OCI-LY1 (cell line): Measurements from ENCODE around the gene BCL2.
A peak's percentile ranks its signal among the peaks of the same experiment; 100 is the strongest.

Source experiments
- H2AFZ ChIP-seq: fragments of 200-600 bp; sonication (generic), shearing (Covaris generic); 2 replicates; pipeline ENCODE4 v1.6.0; 2014; ENCODE audit warnings: antibody characterized with exemption, mild to moderate bottlenecking, low read length
- H3F3A ChIP-seq: fragments of 200-600 bp; sonication (generic), shearing (Covaris generic); 2 replicates; pipeline ENCODE4 v1.6.0; 2014; ENCODE audit warnings: mild to moderate bottlenecking, antibody characterized with exemption, low read length, moderate library complexity; ENCODE audit not compliant: insufficient read depth
- H3K27ac ChIP-seq: fragments of 200-600 bp; sonication (generic); 2 replicates; pipeline ENCODE4 v1.5.1; 2014; ENCODE audit warnings: low read length, mixed run types, mild to moderate bottlenecking, low read depth; ENCODE audit not compliant: poor library complexity, severe bottlenecking
- H3K27me3 ChIP-seq: fragments of 200-600 bp; sonication (generic); 2 replicates; pipeline ENCODE4 v1.6.0; 2014; ENCODE audit warnings: antibody characterized with exemption, mild to moderate bottlenecking, low read length, moderate library complexity; ENCODE audit not compliant: insufficient read depth
- H3K36me3 ChIP-seq: fragments of 200-600 bp; sonication (generic); 2 replicates; pipeline ENCODE4 v1.6.1; 2014; ENCODE audit warnings: mild to moderate bottlenecking, antibody characterized with exemption, low read length, moderate library complexity, mixed read lengths; ENCODE audit not compliant: insufficient read depth
- H3K4me1 ChIP-seq: fragments of 200-600 bp; sonication (generic); 2 replicates; pipeline ENCODE4 v1.5.1; 2014; ENCODE audit warnings: mild to moderate bottlenecking, low read length, moderate library complexity; ENCODE audit not compliant: insufficient read depth, severe bottlenecking
- H3K4me2 ChIP-seq: fragments of 200-600 bp; sonication (generic), shearing (Covaris generic); 2 replicates; pipeline ENCODE4 v1.6.1; 2014; ENCODE audit warnings: low read length
- H3K4me3 ChIP-seq: fragments of 200-600 bp; sonication (generic); 2 replicates; pipeline ENCODE4 v1.5.1; 2014; ENCODE audit warnings: low read length, low read depth, mild to moderate bottlenecking, mixed read lengths; ENCODE audit not compliant: poor library complexity, severe bottlenecking
- H3K79me2 ChIP-seq: fragments of 200-600 bp; shearing (Covaris generic); 2 replicates; pipeline ENCODE4 v1.6.1; 2016; ENCODE audit warnings: mixed run types, low read length, mixed read lengths; ENCODE audit not compliant: insufficient read depth
- H3K9ac ChIP-seq: fragments of 200-600 bp; sonication (generic), shearing (Covaris generic); 2 replicates; pipeline ENCODE4 v1.6.1; 2014; ENCODE audit warnings: mild to moderate bottlenecking, low read length, mixed read lengths
- H3K9me2 ChIP-seq: fragments of 200-600 bp; sonication (generic), shearing (Covaris generic); 2 replicates; pipeline ENCODE4 v1.6.1; 2014; ENCODE audit warnings: low read depth, mild to moderate bottlenecking, low read length, mixed read lengths
- H3K9me3 ChIP-seq: fragments of 200-600 bp; shearing (Covaris generic); 2 replicates; pipeline ENCODE4 v1.6.1; 2014; ENCODE audit warnings: low read length, mixed read lengths
- H4K20me1 ChIP-seq: fragments of 200-600 bp; sonication (generic), shearing (Covaris generic); 2 replicates; pipeline ENCODE4 v1.6.0; 2016; ENCODE audit warnings: mild to moderate bottlenecking, low read length; ENCODE audit not compliant: insufficient read depth
- CTCF ChIP-seq: fragments of 200-600 bp; sonication (generic), shearing (Covaris generic); IDR thresholded peaks from 2 replicates; pipeline ENCODE4 v1.5.1; 2017; ENCODE audit warnings: mild to moderate bottlenecking, antibody characterized with exemption, low read length, moderate library complexity, mixed read lengths
- EZH2 ChIP-seq: fragments of 200-600 bp; sonication (generic), shearing (Covaris generic); IDR thresholded peaks from 2 replicates; pipeline ENCODE4 v1.8.0; 2017; ENCODE audit warnings: borderline replicate concordance, mixed run types, mild to moderate bottlenecking, antibody characterized with exemption, low read length, moderate library complexity, mixed read lengths

Gene BCL2

GRCh38 chr18:63302220-63302619 is 17.3 kb downstream of the BCL2 start:
- no peaks in the 10 kb centered on the region for H3K9me3 ChIP-seq
- peaks cover 98% of the 10 kb centered on the region for H3K4me1 ChIP-seq
- no peak overlapping the region for H3K4me3 ChIP-seq
- peaks cover 100% of the 10 kb centered on the region for H3K79me2 ChIP-seq
- no peaks in the 10 kb centered on the region for H3K27me3 ChIP-seq
- H3K9me2 ChIP-seq, result no peaks in the 10 kb centered on the region
- no peak overlapping the region for H2AFZ ChIP-seq
- no peaks in the 10 kb centered on the region for H3F3A ChIP-seq
- H3K36me3 ChIP-seq, result peaks cover 99% of the 10 kb centered on the region
- no peaks in the 10 kb centered on the region for H4K20me1 ChIP-seq
- TF ChIP-seq EZH2, result no peak
- no peak for TF ChIP-seq CTCF
- H3K4me2 ChIP-seq, result peak overlapping the region; percentile 11; the same call in 1 of the 2 replicates
- no peak overlapping the region for H3K9ac ChIP-seq
- H3K27ac ChIP-seq, result no peak overlapping the region

- peaks cover 97% of the 10 kb centered on the region for H3K4me1 ChIP-seq
- H3F3A ChIP-seq, result no peaks in the 10 kb centered on the region
- no peak overlapping the region for H2AFZ ChIP-seq
- no peaks in the 10 kb centered on the region for H3K27me3 ChIP-seq
- no peaks in the 10 kb centered on the region for H4K20me1 ChIP-seq
- no peak overlapping the region for H3K4me3 ChIP-seq
- peaks cover 100% of the 10 kb centered on the region for H3K79me2 ChIP-seq
- peak overlapping the region; percentile 0 for H3K27ac ChIP-seq
- H3K9me2 ChIP-seq, result no peaks in the 10 kb centered on the region
- H3K36me3 ChIP-seq, result peaks cover 99% of the 10 kb centered on the region
- H3K9ac ChIP-seq, result no peak overlapping the region
- H3K4me2 ChIP-seq, result peak overlapping the region; percentile 2; the same call in 1 of the 2 replicates
- no peak for TF ChIP-seq CTCF
- no peak for TF ChIP-seq EZH2
- H3K9me3 ChIP-seq, result no peaks in the 10 kb centered on the region
Measured at GRCh38 chr18:63301434-63301833, 18.1 kb downstream of the BCL2 start.

GRCh38 chr18:63299837-63300745 is 19.5 kb downstream of the BCL2 start:
- H3K9me3 ChIP-seq, result no peaks in the 10 kb centered on the region
- no peaks in the 10 kb centered on the region for H3K9me2 ChIP-seq
- H2AFZ ChIP-seq, result no peak overlapping the region
- no peaks in the 10 kb centered on the region for H3K27me3 ChIP-seq
- no peak for TF ChIP-seq EZH2
- TF ChIP-seq CTCF, result no peak
- no peak overlapping the region for H3K4me3 ChIP-seq
- H3F3A ChIP-seq, result no peaks in the 10 kb centered on the region
- peak overlapping the region; percentile 21 for H3K27ac ChIP-seq
- no peaks in the 10 kb centered on the region for H4K20me1 ChIP-seq
- no peak overlapping the region for H3K9ac ChIP-seq
- peaks cover 97% of the 10 kb centered on the region for H3K4me1 ChIP-seq
- peaks cover 100% of the 10 kb centered on the region for H3K79me2 ChIP-seq
- peaks cover 100% of the 10 kb centered on the region for H3K36me3 ChIP-seq
- no peak overlapping the region; the same call in 1 of the 2 replicates for H3K4me2 ChIP-seq
